GM12878 (cell line): Measurements from ENCODE around the gene ITPR2.

Source experiments
- CHD2 ChIP-seq: IDR thresholded peaks from 2 replicates; pipeline ENCODE4 v1.6.1; 2011; ENCODE audit warnings: low read depth, low read length, improper control_type of control experiment, borderline replicate concordance
- CTCF ChIP-seq, 3 experiments: IDR thresholded peaks in 2 of 3; conservative IDR thresholded peaks in 1 of 3; 2 replicates each; pipeline ENCODE4 v1.5.1; 2011; ENCODE audit warnings: low read depth in 3 of 3, low read length in 3 of 3, mild to moderate bottlenecking in 3 of 3, control low read depth in 2 of 3, moderate library complexity in 2 of 3, inconsistent platforms in 1 of 3, mixed read lengths in 1 of 3; ENCODE audit not compliant: control insufficient read depth in 2 of 3, insufficient read depth in 1 of 3; ENCODE audit errors: extremely low read depth in 1 of 3
- ETV6 ChIP-seq, 2 experiments: fragments of 450-650 bp in 1 of 2; IDR thresholded peaks in 1 of 2; conservative IDR thresholded peaks in 1 of 2; 2 replicates each; pipeline ENCODE4 v1.6.1; 2014; ENCODE audit warnings: antibody characterized with exemption in 1 of 2, borderline replicate concordance in 1 of 2, low read depth in 1 of 2, mild to moderate bottlenecking in 1 of 2, moderate library complexity in 1 of 2
- FOXM1 ChIP-seq: IDR thresholded peaks from 2 replicates; pipeline ENCODE4 v1.6.1; 2012; ENCODE audit warnings: low read depth, mild to moderate bottlenecking, inconsistent platforms, low read length, moderate library complexity
- PRDM15 ChIP-seq: fragments of 450-650 bp; formaldehyde crosslinking; IDR thresholded peaks from 2 replicates; pipeline ENCODE4 v1.4.0; 2020; ENCODE audit warnings: mild to moderate bottlenecking, moderate library complexity
- TF ChIP-seq, protein P1 (sequence below): IDR thresholded peaks from 2 replicates; pipeline ENCODE4 v1.6.1; 2011; ENCODE audit warnings: mild to moderate bottlenecking, low read depth, low read length, moderate library complexity; ENCODE audit not compliant: insufficient replicate concordance

- no peak for TF ChIP-seq PRDM15 (CRISPR knock-in tag)
- no peak for TF ChIP-seq CTCF (IDR thresholded peaks at IDR 0.05 in 2 of 3, conservative IDR thresholded peaks at IDR 0.05 in 1 of 3; ENCODE audit: control insufficient read depth in 2 of 3, extremely low read depth in 1 of 3, insufficient read depth in 1 of 3, low read depth in 3 of 3, low read length in 3 of 3)
- no peak for TF ChIP-seq FOXM1
- TF ChIP-seq, protein P1, sequence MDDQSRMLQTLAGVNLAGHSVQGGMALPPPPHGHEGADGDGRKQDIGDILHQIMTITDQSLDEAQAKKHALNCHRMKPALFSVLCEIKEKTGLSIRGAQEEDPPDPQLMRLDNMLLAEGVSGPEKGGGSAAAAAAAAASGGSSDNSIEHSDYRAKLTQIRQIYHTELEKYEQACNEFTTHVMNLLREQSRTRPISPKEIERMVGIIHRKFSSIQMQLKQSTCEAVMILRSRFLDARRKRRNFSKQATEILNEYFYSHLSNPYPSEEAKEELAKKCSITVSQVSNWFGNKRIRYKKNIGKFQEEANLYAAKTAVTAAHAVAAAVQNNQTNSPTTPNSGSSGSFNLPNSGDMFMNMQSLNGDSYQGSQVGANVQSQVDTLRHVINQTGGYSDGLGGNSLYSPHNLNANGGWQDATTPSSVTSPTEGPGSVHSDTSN = no peak
- TF ChIP-seq ETV6 (conservative IDR thresholded peaks at IDR 0.05 in 1 of 2, IDR thresholded peaks at IDR 0.05 in 1 of 2; ENCODE audit: borderline replicate concordance in 1 of 2, low read depth in 1 of 2) = no peak
- TF ChIP-seq CHD2 = no peak
Measured at GRCh38 chr12:26564391-26564790, 268.6 kb downstream of the ITPR2 start.
